GM19324 (cell line): ENCODE results near the gene USP24.

Experiments used
- ATAC-seq: cut with Tn5 transposase; IDR thresholded peaks from one replicate; pipeline ENCODE4 v1.9.1; 2021; ENCODE audit warnings: mild to moderate bottlenecking, moderate library complexity; ENCODE audit not compliant: unreplicated experiment, low FRiP score

USP24 gene

DNA sequence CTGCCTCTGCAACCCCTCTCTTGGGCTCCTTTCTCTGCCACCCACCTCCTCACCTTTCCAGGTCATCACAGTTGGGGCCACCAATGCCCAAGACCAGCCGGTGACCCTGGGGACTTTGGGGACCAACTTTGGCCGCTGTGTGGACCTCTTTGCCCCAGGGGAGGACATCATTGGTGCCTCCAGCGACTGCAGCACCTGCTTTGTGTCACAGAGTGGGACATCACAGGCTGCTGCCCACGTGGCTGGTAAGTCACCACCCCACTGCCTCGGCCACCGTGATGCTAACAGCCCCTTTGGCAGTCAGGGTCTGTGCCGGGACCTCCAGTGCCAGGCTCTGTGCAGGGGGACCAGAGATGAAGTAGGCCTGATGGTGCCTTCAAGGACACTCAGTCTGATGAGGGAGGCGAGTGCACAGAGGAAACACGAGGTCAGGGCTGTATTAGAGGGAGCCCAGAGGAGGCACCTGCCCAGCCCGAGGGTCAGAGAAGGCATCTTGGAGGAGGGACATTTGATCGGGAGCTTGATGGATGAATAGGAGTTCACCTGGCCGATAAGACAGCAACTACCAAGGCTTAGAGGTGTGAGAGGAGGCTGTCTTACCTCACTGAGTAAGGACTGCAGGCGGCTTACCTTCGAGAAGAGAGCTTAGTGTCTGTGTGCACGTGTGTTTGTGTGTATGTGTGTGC is 157.8 kb downstream of the USP24 start:
- no peak for ATAC-seq

DNA sequence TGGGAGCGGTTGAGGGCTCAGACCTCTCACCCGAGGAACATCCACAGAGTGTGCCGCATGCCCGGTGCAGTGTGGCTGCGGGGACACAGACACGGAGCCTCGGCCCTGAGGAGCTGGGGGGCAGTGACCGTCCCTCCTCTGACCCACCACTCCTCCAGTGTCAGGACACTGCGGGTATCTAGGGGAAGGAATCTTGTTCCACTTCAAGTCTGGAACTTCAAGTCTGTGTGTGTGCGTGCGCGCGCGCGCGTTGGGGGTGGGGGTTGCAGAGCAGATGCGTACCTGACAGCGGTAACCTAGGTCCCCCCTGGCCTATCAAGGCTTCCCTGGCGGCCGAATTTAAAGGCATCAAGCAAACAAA is 158.6 kb downstream of the USP24 start:
- no peak for ATAC-seq

DNA sequence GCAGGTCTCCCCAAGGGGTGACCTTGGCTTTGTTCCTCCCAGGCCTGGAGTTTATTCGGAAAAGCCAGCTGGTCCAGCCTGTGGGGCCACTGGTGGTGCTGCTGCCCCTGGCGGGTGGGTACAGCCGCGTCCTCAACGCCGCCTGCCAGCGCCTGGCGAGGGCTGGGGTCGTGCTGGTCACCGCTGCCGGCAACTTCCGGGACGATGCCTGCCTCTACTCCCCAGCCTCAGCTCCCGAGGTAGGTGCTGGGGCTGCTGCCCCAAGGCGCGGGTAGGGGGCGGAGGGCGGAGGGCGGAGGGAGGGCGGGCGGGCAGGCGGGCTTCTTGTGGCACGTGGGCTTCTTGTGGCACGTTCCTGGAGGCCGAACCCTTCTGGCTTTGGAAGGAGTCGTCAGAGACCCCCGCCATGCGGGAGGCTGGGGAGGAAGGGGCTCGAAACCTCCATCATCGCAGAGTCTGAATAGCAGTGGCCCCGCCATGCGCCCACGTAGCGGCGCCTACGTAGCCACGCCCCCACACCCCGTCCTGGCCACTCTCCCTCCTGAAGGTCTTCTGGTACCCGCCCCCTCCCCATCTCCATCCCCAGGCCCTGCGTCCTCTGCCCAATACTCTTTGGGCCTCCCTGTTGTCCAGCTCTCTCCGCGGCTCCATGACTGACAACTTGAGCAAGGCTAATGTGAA is 159.1 kb downstream of the USP24 start:
- ATAC-seq = no peak

DNA sequence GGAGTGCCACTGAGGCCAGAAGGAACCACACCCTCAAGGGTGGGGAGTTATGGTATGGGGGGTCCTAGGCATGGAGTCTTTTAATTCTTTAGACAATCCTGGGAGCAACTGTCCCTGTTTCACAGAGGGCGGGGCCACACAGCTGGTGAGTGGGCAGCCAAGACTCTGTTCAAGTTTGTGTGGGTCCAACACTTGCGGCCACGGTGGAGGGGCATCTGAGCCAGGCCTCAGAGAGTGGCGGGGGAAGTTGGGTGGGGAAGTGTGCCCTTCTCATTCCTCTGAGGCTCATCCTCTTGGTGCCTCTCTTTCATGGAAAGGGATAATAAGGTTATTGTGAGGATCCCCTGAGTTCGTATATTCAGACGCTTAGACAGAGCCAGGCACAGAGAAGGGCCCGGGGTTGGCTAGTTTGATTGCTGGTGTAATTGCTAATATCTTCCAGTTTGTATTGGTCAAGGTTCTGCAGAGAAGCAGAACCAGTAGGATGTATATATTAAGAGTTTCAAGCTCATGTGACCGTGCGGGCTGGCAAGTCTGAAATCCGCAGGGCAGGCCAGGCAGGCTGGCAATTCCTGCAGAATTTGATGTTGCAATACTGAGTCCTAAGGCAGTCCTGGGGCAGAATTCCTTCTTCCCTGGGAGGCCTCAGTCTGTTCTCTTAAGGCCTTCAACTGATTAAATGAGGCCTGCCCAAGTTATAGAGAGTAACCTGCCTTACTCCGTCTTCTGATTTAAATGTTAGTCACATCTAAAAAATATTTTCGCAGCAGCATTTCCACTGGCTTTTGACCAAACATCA is 159.9 kb downstream of the USP24 start:
- no peak for ATAC-seq

DNA sequence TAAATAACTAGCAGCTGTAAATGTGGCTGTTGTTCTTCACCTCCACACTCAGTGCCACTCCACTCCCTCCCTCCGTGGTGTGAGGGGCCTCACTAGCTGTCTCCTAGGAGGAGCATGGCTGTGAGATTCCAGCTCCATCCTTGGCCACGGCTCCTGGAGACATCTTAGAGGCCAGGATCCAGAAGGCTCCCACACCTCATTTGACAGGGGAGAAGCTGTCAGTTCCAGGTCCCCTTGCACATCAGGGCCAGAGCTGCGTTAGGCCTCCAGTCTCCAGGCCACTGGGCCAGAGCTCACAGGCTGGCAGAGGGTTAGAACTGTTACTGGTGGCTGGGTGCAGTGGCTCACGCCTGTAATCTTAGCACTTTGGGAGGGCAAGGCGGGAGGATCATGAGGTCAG is 160.8 kb downstream of the USP24 start:
- no peak for ATAC-seq

DNA sequence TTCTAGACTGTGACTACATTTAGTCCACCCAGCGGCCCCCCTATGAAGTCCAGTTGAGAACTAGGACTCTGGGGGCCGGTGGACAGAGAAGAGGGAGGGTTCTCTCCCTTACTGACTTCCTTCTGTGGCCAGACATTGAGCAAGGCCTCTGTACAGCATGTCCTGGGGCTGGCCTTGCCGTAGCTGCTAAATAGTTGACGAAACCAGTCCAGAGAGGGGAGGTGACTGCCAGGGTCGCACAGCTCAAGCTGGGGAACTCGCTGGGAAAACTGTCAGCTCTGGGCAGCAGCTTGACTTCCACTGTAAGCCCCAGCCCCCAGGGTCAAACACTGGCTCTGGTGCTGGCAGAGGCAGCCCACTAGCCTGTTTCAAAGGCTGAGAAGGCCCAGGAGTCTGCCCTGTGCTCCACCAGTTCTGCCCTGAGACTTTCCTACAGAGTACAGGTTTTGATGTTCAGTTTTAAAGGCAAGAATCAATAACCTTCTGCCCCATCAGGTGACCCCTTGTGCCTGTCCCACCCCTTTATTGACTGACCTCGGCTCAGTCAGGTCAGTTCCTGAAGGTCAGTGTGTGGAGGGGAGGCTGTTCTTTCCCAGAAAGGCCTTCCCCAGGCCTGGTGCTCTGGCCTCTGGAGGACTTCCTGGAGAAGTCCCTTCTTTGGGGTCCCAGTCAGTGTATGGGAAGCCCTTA is 161.8 kb downstream of the USP24 start:
- no peak for ATAC-seq

DNA sequence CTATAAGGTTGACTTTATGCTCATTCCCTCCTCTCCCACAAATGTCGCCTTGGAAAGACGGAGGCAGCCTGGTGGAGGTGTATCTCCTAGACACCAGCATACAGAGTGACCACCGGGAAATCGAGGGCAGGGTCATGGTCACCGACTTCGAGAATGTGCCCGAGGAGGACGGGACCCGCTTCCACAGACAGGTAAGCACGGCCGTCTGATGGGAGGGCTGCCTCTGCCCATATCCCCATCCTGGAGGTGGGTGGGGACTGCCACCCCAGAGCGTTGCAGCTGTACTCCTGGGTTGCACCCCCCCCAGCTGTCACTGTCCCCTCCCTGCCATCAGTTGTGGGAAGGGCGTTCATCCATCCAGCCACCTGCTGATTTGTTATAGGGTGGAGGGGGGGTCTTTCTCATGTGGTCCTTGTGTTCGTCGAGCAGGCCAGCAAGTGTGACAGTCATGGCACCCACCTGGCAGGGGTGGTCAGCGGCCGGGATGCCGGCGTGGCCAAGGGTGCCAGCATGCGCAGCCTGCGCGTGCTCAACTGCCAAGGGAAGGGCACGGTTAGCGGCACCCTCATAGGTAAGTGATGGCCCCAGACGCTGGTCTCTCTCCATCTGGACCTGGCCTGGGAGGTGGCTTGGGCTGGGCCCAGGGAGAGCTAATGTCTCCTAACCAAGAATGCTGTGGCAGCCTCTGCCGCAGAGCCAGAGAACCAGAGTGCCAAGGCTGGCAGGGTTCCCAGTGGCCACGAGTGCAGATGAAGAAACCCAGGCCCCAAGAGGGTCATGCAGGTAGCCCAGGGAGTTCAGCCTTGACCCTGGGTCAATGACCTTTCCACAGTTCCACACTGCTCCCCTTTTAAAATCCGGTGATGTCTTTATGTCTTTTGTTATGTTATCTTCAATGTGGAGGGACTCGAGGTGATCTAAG is 162.7 kb downstream of the USP24 start:
- ATAC-seq = no peak

DNA sequence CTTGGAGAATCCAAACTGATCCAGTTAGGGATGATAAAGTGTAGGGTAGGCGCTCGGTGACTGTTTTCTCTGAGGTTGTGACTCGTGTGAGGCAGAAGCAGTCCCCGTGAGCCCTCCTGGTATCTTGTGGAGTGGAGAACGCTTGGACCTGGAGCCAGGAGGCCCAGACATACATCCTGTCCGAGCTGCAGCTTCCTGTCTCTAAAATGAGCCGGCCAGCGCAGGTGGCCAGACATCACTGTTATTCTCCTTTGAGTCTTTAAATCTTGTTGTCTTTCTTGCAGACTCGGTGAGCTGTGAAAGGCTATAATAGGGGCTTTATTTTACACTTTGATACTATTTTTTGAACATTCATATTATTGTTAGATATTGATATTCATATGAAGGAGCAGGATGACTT is 163.5 kb downstream of the USP24 start:
- ATAC-seq = no peak

DNA sequence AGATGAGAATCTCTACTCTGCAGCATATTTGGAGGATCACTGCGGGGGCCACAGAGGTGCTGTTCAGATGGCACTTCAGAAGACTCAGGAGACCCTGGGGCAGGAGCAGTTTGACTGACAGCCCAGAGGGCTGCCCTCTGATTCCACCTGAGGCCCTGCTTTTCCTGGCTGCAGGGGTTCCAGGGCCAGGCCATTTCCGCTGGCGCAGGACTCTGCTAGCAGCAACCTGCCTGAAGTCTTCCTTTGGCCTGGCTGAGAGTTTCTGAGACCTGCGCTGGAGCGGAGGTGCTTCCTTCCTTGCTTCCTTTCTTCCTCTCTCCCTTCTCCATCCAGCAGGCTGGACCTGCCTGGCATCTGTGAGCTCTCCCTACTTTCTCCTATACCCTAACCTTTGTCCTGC is 164.0 kb downstream of the USP24 start:
- ATAC-seq = no peak

DNA sequence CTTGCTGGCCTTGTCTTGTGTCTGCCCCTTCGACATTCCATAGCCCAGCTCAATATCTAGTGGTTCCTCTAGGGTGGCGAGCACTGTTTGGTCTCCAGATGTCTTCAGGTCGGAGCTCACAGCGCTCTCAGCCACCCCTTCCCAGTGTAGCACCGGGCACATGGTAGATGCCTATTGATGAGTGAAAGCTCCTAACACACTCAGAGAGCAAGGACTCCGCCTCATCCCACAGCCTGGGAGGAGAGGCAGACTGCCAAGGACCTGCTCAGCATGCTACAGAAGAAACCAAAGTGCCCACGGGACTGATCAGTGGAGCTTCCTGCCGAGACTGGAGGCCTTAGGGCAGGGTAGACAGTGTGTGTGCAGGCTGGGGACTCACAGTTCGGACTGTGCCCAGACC is 164.9 kb downstream of the USP24 start:
- no peak for ATAC-seq

DNA sequence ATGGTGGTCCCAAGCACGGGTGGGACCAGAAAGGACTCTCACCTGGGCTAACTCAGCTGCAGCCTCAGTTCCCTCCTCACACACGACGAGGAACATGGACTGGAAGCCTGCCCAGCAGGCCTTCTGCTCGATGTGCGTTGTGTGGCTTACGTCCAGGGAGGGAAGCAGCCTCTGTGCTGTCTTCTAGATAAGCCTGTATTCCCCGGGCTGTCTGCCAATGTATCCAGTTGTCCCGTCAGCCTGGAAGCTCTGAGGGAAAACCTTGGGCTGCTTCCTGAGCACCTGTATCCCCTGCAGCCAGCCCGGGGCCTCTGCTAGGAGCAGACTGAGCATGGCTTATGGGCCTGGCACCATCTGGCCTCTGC is 165.3 kb downstream of the USP24 start:
- no peak for ATAC-seq

DNA sequence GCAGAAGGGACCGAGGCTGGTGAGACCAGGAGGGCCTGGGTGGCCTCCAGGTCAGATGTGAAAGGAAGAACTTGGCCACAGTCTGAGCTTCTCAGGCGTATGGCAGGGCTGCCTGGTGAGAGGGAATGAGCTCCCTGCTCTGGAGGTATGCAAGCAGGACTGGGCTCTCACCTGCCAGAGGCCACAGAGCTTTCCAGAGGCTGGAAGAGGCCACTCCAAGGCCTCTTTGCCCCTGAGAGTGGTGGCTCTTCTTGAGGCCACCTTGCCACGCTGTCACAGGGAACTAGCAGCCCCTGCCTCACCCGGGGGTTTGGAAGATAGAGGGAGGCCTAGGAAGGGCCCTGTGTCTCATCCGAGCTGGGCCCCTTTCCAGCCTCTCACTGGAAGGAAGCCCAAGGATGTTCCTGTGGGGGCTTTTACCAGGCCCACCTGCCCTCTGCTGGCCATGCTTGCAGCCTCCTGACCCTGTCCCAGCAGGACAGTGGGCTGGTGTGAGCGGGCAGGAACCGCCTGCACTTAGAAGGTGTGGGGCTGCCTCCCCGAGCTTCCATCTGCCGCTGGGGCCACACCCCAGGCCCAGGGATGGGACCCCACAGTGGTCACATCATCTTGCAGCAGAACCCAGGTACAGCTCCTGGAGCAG is 165.8 kb downstream of the USP24 start:
- no peak for ATAC-seq

DNA sequence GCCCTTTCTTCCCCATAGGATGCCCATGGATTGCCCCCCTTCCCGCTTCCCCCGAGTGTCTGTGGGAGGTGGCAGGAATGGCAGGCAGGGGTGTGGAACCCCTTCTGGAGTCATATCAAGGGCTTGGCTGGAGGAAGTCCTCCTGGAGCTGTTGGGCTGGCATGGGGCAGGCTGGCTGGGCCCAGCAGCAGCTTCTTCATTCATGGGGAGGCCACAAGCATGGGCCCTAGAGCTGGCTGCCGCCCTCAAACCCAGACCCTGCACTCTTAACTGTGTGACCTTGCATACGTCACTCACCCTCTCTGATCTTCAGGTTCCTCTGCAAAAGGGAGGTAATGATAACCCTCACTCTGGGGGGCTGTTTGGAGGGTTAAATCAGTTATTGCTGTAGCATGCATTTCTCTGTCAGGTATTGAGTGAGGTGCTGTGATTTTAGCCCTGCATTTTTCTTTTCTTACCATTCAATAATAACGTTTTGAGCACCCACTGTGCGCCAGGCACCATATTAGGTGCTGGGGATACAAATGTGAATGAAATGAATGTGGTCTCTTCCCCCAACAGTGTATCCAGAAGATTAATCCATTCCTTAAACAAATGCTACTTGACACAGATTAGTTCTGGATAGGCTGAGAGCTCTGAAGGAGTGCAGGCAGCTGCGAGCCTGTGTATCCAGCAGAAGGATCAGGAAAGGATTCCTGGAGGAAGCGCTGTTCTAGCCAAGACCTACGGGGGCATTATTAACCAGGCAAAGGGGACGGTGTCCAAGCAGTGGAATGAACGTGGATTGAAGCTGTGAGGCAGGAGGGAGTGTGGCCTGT is 166.5 kb downstream of the USP24 start:
- ATAC-seq = no peak

DNA sequence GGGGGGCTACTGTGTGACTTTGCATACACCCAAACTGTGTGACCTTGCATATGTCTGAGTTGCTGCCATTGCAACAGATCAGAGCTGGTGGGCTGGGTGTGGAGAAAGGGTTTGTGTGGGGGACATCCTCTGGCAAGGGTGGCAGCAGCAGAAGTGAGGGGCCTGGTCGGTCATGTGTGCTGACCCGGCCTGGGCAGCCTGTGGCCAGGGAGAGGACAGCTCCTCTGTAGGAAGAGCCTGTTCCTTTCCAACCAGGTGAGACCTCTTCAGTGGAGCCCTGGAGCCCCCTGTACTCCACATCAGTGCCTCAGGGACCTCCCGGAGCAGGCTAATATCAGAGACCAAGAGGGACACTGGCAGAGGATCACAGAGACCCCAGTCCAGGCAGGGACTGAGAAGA is 167.6 kb downstream of the USP24 start:
- no peak for ATAC-seq

DNA sequence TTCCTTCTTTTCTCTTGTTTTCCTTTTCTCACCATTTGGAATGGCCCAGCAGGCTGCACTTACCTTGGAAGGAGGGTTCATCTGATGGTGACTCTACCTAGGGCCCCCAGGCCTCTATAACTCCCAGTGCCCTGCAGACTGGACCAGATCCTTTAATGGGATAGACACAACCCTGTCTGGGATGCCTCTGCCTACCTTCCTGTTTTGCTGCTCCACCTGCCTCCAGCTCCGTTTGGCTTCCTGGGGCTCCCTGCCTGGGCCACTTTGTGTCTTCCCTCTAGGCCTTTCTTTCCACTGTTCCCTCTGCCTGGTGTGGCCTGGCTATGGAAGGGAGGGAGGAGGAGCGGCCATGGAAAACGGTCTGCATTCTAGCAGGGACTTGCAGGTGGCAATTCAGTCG is 168.3 kb downstream of the USP24 start:
- no peak for ATAC-seq

DNA sequence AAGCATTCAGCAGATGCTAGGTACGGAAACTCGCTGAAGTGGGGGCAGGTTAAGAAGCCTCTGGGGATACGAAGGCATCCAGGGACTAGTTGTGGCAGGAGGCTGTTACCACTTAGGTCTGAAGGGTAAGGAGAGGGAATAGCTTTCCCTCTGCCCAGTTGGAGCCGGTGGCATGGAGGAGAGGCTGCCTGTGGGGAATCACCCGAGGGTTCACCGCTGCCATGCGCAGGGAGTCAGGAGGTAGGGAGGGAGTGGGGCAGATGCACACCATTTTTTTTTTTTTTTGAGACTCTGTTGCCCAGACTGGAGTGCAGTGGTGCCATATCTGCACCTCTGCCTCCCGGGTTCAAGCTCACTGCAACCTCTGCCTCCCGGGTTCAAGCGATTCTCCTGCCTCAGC is 169.7 kb downstream of the USP24 start:
- ATAC-seq = no peak

DNA sequence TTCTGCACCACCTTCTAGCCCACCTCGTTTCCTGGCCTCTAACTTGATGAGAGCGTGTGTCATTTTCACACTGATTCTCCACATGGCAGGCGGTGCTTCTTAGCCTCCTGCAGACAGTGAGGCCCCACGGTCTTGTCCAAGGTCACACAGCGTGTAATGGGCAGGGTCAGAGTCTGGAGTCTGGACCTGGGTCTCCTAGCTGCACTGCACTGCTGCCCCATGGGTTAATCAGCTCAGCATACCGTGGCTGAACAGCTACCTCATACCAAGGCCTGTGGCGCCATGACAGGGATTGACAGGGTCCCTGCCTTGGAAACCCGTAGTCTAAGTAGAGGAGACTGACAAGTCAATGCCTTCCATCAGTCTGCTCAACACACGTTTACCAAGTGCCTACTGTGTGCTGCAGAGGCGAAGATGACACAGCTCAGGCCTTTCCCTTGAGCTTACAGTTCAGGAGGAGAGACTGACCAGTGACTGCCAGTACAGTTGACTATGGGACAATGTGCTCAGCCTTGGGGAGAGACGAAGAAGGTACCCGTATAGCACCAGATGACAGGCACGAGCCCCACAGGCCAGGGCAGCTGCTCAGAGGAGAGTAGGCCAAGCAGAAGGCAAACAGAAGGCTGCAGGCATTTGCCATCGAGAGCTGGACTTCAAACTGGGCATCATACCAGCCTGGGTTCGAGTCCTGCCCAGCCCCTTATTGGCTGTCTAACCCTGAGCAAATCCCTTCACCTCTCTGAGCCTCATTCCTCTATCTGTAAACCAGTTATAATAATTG is 170.4 kb downstream of the USP24 start:
- ATAC-seq = no peak

DNA sequence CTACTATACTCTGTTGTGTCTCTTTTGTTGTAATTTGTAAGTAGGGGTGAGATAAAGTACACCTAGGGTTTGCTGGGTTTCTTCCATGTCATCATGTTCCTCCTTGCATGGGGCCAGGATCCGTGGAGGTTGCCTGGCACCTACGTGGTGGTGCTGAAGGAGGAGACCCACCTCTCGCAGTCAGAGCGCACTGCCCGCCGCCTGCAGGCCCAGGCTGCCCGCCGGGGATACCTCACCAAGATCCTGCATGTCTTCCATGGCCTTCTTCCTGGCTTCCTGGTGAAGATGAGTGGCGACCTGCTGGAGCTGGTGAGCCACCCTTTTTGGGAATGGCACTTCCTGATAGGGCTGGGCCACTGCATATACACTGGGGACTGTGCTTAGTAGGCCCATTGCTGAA is 171.4 kb downstream of the USP24 start:
- no peak for ATAC-seq
